HG03025 (cell line): ENCODE measurements around the gene CLDN2.
"Not testable (repeated sequence)": the region's sequence is repeated elsewhere in the genome, so short reads cannot be mapped to it uniquely, and the experiment has no call there.

Source experiments
- ATAC-seq: cut with Tn5 transposase; IDR thresholded peaks from one replicate; pipeline ENCODE4 v1.9.1; 2021; ENCODE audit warnings: mild to moderate bottlenecking, moderate library complexity; ENCODE audit not compliant: unreplicated experiment, low FRiP score

The CLDN2 gene

GRCh38 chrX:106955004-106955772 is 35.0 kb downstream of the CLDN2 start:
- ATAC-seq = no peak

GRCh38 chrX:106957856-106958255 is 37.7 kb downstream of the CLDN2 start:
- no peak for ATAC-seq

DNA sequence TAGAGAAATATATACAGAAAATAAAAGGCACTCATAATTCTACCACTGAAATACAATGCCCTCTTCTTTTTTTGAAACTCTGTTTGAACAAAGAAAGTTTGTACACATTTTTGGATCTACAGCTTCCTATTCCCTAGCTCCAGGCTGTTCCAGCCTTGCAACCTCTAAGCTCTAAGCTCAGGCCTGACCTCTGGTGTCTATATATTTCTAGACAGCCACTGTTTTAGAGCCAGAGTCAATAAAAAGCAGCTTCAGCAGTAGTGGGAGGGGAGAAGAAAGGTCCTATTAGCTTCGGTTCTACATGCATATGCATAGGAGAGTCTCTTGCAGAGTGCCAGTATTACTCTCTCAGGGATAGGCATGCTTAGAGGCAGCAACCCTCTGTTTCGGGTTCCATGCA is 39.7 kb downstream of the CLDN2 start:
- ATAC-seq = no peak

DNA sequence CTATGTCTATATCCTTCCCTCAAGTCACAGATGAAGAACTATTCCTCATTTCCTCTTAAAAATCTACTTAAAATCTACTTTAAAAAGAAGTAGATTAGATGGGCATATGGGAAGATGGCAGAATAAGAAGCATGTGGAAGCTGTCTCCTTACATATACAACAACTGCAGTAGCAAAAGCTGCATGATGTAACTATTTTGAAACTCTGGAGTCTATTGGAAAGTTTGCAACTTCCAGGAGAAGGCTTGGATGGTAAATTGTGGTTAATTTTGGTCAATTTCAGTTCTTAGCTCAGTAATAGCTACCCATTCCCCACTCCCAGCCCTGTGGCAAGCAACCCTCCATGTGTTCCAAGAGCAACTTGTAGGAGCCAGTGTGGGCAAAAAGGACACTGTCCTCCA is 42.9 kb downstream of the CLDN2 start:
- no peak for ATAC-seq

- no peak for ATAC-seq
Measured at GRCh38 chrX:106964290-106964689, 44.1 kb downstream of the CLDN2 start.

- not testable (repeated sequence) for ATAC-seq
Measured at GRCh38 chrX:106966547-106966946, 46.3 kb downstream of the CLDN2 start.

DNA sequence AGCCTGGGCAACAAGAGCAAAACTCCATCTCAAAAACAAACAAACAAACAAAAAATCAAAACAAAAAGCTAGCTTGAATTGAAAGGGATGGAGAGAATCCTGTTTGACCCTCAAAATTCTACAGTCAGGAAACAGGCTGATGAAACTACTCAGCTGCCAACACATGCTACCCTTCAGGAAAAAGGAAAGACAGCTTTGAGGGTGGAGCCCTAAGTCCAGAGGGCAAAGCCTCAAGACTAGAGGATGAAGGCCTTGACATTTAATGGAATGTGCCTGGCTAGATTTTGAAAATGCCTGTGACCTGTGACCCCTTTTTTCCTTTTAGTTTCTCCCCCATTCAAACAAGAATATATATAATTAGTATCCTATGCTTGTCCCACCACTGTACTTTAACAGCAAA is 52.7 kb downstream of the CLDN2 start:
- ATAC-seq = no peak

- no peak for ATAC-seq
Measured at GRCh38 chrX:106973433-106974149, 53.4 kb downstream of the CLDN2 start.

GRCh38 chrX:106976416-106976815 is 56.2 kb downstream of the CLDN2 start:
- no peak for ATAC-seq
